A549 (cell line): Measurements from ENCODE around the gene BNC2. TPM values are rescaled to one million over a fixed set of nuclear protein-coding genes. Genes with fewer than 3 reads are reported as not detected.
A peak's percentile ranks its signal among the peaks of the same experiment; 100 is the strongest.

Source experiments
- ATAC-seq, 2 experiments: fragments of 200-7000 bp in 1 of 2; fragments of >200 bp in 1 of 2; cut with Nextera tagmentation in 1 of 2; cut with Tn5 transposase in 1 of 2; 3 replicates each; pipeline versions ENCODE4 v1.8.0 to v1.9.1; 2018 to 2020; ENCODE audit warnings: mild to moderate bottlenecking in 1 of 2, moderate library complexity in 1 of 2
- CTCF ChIA-PET: fragments of 300-600 bp; sonication (Branson Sonifier 250); formaldehyde crosslinking; extraction: SDS; loops from one replicate; lab custom pipeline; 2021; ENCODE audit warnings: antibody characterized with exemption, inconsistent platforms; lab: Yijun Ruan, JAX
- POLR2A ChIA-PET: fragments of 350-600 bp; formaldehyde crosslinking; extraction: SDS; loops from one replicate; lab custom pipeline; 2021; ENCODE audit warnings: antibody characterized with exemption, inconsistent platforms; lab: Yijun Ruan, JAX
- DNase-seq, 2 experiments: peaks; one replicate each; pipeline versions ENCODE4 v3.0.0 to v3.0.0-alpha.2; 2011 to 2016; ENCODE audit warnings: low read depth in 1 of 2, low spot score in 1 of 2
- FAIRE-seq: peaks from 2 replicates; lab custom pipeline; 2011; peaks lifted over from hg19 to GRCh38; lab: Jason Lieb, UNC
- H3K27ac ChIP-seq, 2 experiments: fragments of >200 bp; sonication (Bioruptor Twin); formaldehyde crosslinking; 3 replicates each; pipeline ENCODE4 v1.5.1; 2016 to 2017
- H3K4me1 ChIP-seq: fragments of >200 bp; sonication (Bioruptor Twin); formaldehyde crosslinking; 3 replicates; pipeline ENCODE4 v1.6.1; 2016
- H3K4me2 ChIP-seq: fragments of >200 bp; sonication (Bioruptor Twin); formaldehyde crosslinking; 3 replicates; pipeline ENCODE4 v1.6.1; 2016
- H3K4me3 ChIP-seq: fragments of >200 bp; sonication (Bioruptor Twin); formaldehyde crosslinking; 3 replicates; pipeline ENCODE4 v1.5.1; 2016
- H3K9me3 ChIP-seq: fragments of >200 bp; sonication (Bioruptor Twin); formaldehyde crosslinking; 3 replicates; pipeline ENCODE4 v1.6.1; 2016
- BHLHE40 ChIP-seq: IDR thresholded peaks from 2 replicates; pipeline ENCODE4 v1.6.1; 2012; ENCODE audit warnings: low read depth, low read length, inconsistent platforms
- CEBPB ChIP-seq, 2 experiments: fragments of >200 bp in 1 of 2; sonication (Bioruptor Twin) in 1 of 2; formaldehyde crosslinking in 1 of 2; IDR thresholded peaks; 2 replicates each; pipeline ENCODE4 v1.6.1; 2012 to 2016
- CHD2 ChIP-seq: fragments of 150-350 bp; IDR thresholded peaks from 2 replicates; pipeline ENCODE4 v1.6.1; 2014; ENCODE audit warnings: low read length; ENCODE audit not compliant: partially characterized antibody
- ESRRA ChIP-seq: fragments of 150-350 bp; IDR thresholded peaks from 2 replicates; pipeline ENCODE4 v1.6.1; 2014; ENCODE audit warnings: mild to moderate bottlenecking, low read length, borderline replicate concordance
- FOXS1 ChIP-seq: fragments of 250-450 bp; sonication (Bioruptor Pico); IDR thresholded peaks from 2 replicates; pipeline ENCODE4 v1.5.0; 2020; ENCODE audit warnings: mild to moderate bottlenecking, moderate library complexity
- GATA3 ChIP-seq: IDR thresholded peaks from 2 replicates; pipeline ENCODE4 v1.6.1; 2012; ENCODE audit warnings: borderline replicate concordance
- HDAC2 ChIP-seq: fragments of 200-600 bp; sonication (generic); IDR thresholded peaks from 2 replicates; pipeline ENCODE4 v1.6.1; 2016
- HEYL ChIP-seq: fragments of 250-450 bp; sonication (Bioruptor Pico); IDR thresholded peaks from 2 replicates; pipeline ENCODE4 v1.8.0; 2021; ENCODE audit warnings: mild to moderate bottlenecking, moderate library complexity
- HMGXB4 ChIP-seq: fragments of 250-450 bp; sonication (Bioruptor Pico); IDR thresholded peaks from 2 replicates; pipeline ENCODE4 v1.5.0; 2021; ENCODE audit warnings: mild to moderate bottlenecking, moderate library complexity, borderline replicate concordance
- HOXB13 ChIP-seq: fragments of 250-450 bp; sonication (Bioruptor Pico); IDR thresholded peaks from 2 replicates; pipeline ENCODE4 v1.5.0; 2020; ENCODE audit warnings: low read depth, mild to moderate bottlenecking, moderate library complexity
- KDM1A ChIP-seq: fragments of 200-600 bp; sonication (generic); IDR thresholded peaks from 2 replicates; pipeline ENCODE4 v1.6.1; 2016; ENCODE audit warnings: low read depth, mild to moderate bottlenecking
- KDM5A ChIP-seq: fragments of 200-600 bp; sonication (generic); IDR thresholded peaks from 2 replicates; pipeline ENCODE4 v1.6.1; 2016; ENCODE audit warnings: antibody characterized with exemption, mild to moderate bottlenecking
- MAFK ChIP-seq: fragments of 450-650 bp; IDR thresholded peaks from 2 replicates; pipeline ENCODE4 v1.6.1; 2014; ENCODE audit not compliant: partially characterized antibody
- NFE2L2 ChIP-seq: fragments of 150-350 bp; conservative IDR thresholded peaks from 2 replicates; pipeline ENCODE4 v1.6.1; 2014; ENCODE audit warnings: low read length
- NR3C1 ChIP-seq: fragments of >200 bp; sonication (Bioruptor Twin); formaldehyde crosslinking; IDR thresholded peaks from 3 replicates; pipeline ENCODE4 v1.6.1; 2017
- PHF8 ChIP-seq: fragments of 200-600 bp; sonication (generic); IDR thresholded peaks from 2 replicates; pipeline ENCODE4 v1.6.1; 2016; ENCODE audit warnings: low read depth, mild to moderate bottlenecking, antibody characterized with exemption, moderate library complexity, borderline replicate concordance
- RCOR1 ChIP-seq: fragments of 150-350 bp; IDR thresholded peaks from 2 replicates; pipeline ENCODE4 v1.6.1; 2014; ENCODE audit warnings: antibody characterized with exemption, low read length, low read depth
- RNF2 ChIP-seq: fragments of 200-600 bp; sonication (generic); IDR thresholded peaks from 2 replicates; pipeline ENCODE4 v1.6.1; 2016; ENCODE audit warnings: low read depth, mild to moderate bottlenecking, antibody characterized with exemption, moderate library complexity, borderline replicate concordance
- SMC3 ChIP-seq: fragments of >200 bp; sonication (Bioruptor Twin); formaldehyde crosslinking; IDR thresholded peaks from 3 replicates; pipeline ENCODE4 v1.6.1; 2018; ENCODE audit warnings: inconsistent platforms
- USF2 ChIP-seq: fragments of 450-650 bp; IDR thresholded peaks from 2 replicates; pipeline ENCODE4 v1.6.1; 2014; ENCODE audit warnings: antibody characterized with exemption
- ZNF302 ChIP-seq: fragments of 250-450 bp; sonication (Bioruptor Pico); IDR thresholded peaks from 2 replicates; pipeline ENCODE4 v1.9.0; 2021; ENCODE audit warnings: inconsistent platforms, mild to moderate bottlenecking, moderate library complexity
- ZSCAN20 ChIP-seq: fragments of 250-450 bp; sonication (Bioruptor Pico); IDR thresholded peaks from 2 replicates; pipeline ENCODE4 v1.8.0; 2022; ENCODE audit warnings: mild to moderate bottlenecking, moderate library complexity
- WGBS: methylation state at CpG from one replicate; pipeline ENCODE4 v1.1.6; 2017; ENCODE audit errors: missing lambda C conversion rate; 5-methylcytosine and 5-hydroxymethylcytosine counted together
- polyA plus RNA-seq, 4 experiments: library from polyadenylated mRNA; depleted of rRNA in 3 of 4; stranded (reverse); fragments of >200 nt; fragmentation: RNase III in 1 of 4; extraction: RNeasy Plus Mini Kit Qiagen cat#74134 plus additional on column Dnase treatment in 1 of 4; gene quantifications; 2 replicates in 3 of 4; 3 replicates in 1 of 4; pipeline ENCODE4 v1.2.3, GENCODE V29; 2011 to 2017

The BNC2 gene
- polyA plus RNA-seq, 2 of the 4 experiments (the other 2 are of a cell fraction): 6.2 to 7.5 TPM

GRCh38 chr9:16846367-16846766, 24.1 kb downstream of the BNC2 start:
- 89% methylated on average over 6 of the region's 6 CpGs for WGBS
- no peak for TF ChIP-seq PHF8
- no peak for TF ChIP-seq KDM1A
- no peak for TF ChIP-seq NFE2L2
- TF ChIP-seq USF2: no peak
- TF ChIP-seq CHD2: no peak
- no peak for TF ChIP-seq MAFK
- no peak for TF ChIP-seq HEYL
- no peak for TF ChIP-seq RCOR1
- no peak for TF ChIP-seq BHLHE40
- TF ChIP-seq HOXB13 (CRISPR knock-in tag): no peak
- TF ChIP-seq HDAC2: no peak
- no peak for TF ChIP-seq KDM5A
- no peak for TF ChIP-seq GATA3
- TF ChIP-seq ESRRA: no peak
- no peak for TF ChIP-seq HMGXB4 (CRISPR knock-in tag)
- TF ChIP-seq NR3C1: no peak
- no peak for TF ChIP-seq ZNF302 (CRISPR knock-in tag)
- TF ChIP-seq ZSCAN20 (CRISPR knock-in tag): no peak
- TF ChIP-seq SMC3: no peak
- DNase-seq (no peak), ATAC-seq (no peak), FAIRE-seq (no peak)
- Histone ChIP-seq H3K9me3 (no peaks in the 10 kb centered on the region), H3K4me3 (no peak overlapping the region), H3K27ac (no peak overlapping the region), H3K4me1 (no peaks in the 10 kb centered on the region), H3K4me2 (no peak overlapping the region)
- POLR2A ChIA-PET: no interaction called here
- CTCF ChIA-PET: no interaction called here

- TF ChIP-seq MAFK (peak; percentile 70), ZSCAN20 (CRISPR knock-in tag) (no peak), HMGXB4 (CRISPR knock-in tag) (no peak), FOXS1 (CRISPR knock-in tag) (no peak), RNF2 (no peak), CEBPB (IDR thresholded peaks at IDR 0.05) (no peak), KDM5A (no peak)
- Histone ChIP-seq H3K27ac (no peak overlapping the region), H3K9me3 (no peaks in the 10 kb centered on the region), H3K4me3 (no peak overlapping the region), H3K4me2 (no peak overlapping the region), H3K4me1 (no peaks in the 10 kb centered on the region)
- ATAC-seq: no peak
- 79% methylated on average over 5 of the region's 5 CpGs for WGBS
- no peak for DNase-seq
- FAIRE-seq: no peak
- POLR2A ChIA-PET: no interaction called here
- CTCF ChIA-PET: no interaction called here
Measured at GRCh38 chr9:16834817-16835216, 35.7 kb downstream of the BNC2 start.
